Non-pigmented ciliary epithelial cell (primary cell): ENCODE data around the gene SEC16A.

Experiments used
- DNase-seq: peaks from one replicate; pipeline ENCODE4 v3.0.0-alpha.2; 2010; ENCODE audit warnings: low read depth

Gene SEC16A

DNA sequence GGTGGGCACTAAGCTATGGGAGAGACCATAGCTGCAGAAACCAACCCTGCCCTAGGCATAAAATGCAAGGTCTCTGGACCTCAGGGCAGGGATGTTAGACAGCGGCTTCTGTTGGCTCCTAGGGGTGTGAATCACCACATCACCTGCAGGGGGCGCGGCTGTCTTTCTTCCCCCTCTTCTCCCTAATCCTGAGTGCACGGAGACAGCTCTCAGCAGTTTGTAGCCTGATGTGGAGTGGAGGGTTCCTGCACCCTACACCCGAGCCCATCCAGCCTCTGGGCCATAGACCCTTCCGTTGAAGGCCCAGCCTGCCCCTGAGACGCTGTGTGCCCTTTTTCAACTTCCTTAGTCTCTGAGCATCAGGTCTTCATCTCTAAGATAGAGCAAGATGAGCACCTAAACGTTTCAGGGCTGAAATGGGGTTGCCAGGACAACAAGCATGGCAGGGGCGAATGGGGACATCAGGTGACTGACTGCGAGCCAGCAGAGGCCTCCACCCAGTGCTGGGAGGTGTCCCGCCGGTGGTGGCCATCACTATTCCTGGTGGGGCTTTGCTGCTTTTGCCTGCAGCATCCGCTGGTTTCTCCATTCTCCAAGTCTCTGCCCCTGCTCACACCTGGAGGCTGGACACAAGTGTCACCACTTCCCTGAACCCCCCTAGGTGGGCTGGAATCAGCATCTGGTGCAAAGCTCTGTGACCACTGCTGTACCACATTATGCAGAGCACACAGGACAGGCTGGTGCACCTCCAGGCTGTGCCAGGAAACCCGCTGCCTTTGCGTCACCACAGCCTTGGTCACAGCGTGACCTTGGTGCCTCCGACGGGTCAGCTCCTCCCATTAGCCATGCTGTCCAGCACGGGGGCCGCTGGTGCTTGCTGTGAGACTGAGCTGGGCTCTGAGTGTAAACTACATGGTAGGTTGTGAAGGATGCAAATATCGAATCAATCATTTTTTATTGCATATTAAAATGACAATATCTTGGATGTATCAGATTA lies 2.5 kb upstream of the SEC16A start:
- no peak for DNase-seq

DNA sequence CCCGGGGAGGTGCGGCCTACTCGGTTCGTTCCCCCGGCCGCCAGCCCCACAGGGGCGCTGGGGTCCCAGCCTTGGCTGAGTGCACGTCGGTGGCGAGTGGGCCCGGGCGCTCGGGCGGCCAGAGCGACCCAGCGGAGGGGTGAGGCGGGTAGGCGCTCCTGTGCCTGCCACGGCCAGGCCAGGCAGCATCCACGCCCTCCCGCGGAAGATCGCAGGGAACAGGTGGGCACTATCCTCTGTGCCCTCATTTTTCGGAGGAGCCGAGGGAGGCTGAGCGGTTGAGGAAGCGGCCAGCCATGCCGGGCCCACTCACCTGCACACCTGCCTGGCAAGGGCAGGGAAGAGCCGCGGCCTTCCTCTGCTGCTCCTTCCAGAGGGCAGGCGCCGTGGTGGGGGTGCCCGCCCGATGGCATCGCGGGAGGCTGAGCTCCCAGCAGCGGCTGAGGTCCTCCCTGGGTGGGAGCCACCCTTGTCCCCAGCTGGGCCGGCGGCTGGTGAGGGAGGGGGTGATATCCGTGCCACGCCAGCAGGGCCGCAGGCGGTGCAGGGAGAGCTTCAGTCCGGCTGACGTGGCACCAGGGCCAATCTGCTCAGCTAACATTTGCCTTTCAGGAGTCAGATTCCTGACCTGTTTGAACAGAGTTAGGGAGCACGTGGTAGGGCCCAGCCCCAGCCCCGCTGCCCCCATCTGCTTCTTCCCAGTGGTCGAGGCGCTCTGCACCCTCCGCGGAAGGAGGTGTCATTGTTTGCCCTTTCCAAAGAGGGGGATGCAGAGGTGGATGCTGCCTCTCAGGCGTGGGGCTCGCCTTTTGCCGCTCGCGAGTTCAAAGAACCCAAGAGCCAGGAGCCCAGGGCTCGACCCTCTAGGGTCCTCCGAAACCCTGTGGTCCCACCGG lies 1.6 kb upstream of the SEC16A start:
- no peak for DNase-seq

DNA sequence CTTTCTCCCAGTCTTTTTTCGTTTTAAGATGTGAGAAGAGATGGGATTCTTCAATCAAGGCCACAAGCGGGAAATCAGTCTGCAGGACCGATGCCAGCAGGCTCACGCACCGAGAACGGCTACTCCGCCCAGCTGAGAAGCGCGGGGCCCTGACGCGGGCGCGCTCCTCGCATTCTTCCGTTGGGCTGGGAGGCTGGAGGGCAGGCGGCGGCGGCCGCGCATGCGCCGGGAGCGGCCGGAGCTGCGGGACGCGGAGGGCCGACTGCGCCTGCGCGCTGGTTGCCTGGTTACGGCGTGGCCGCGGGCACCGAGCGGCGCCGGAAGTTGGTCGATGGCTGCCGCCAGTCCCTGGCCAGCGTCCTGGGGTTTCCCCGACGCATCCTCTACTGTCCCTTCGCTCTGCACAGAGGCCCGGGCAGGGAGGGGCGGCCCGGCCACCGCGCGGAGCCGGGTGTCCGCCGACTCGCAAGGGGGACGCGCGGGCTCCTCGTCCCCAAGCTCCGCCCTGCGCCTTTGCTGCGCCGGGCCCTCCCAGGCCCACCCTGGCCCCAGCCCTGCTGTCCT lies 831 bp upstream of the SEC16A start:
- DNase-seq: no peak

DNA sequence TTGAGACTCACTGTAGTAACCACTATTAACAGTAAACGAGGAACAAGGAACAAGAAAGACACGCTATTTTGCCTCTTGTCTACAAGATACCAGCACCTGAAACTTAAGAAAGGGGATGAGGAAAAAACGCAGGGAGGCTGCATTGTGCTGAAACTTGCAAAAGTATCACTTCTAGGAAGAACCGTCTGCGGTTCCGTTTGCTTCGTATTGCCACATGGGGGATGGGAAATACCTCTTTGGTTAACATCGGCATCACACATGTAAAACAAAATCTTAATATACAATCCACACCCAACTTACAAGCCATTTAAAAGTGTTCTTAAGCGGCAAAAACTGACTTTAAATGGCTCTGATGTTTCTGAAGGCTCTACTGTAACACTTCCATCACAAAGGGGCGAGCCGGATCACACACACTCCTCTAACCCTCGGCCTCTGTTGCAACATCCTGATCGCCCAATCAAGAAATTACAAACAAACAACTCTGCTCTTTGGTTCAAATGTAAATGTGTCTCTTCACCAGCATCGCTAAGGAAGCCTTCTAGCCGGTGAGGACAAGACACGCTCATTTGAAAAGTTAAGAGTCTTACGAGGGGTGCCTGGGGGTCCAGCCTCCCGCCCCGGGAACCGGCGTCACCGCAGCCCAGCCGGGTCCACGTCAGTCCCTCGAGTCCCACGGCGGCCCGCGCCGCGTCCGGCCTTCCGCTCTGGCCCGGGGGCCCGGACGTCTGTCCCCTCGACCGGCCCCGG lies 621 bp downstream of the SEC16A start:
- DNase-seq: no peak

DNA sequence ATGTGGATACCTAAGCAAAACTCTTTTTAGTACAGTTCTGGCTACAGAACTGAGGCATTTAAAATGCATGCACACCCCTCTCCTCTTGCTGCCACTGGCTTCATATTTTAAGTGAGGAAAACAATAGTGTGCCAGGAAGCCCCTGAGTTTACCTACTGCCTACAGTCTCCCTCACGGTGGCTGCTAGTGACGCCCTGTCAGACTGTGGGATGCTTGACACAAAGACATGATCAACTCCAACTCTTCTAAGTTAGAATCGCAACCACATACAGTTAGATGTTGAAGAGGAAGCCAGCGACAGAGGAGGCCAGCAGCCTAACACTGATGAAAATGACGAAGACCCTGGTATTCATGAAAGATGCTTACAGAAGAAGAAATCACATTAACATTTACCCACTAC lies 1.3 kb downstream of the SEC16A start:
- no peak for DNase-seq

DNA sequence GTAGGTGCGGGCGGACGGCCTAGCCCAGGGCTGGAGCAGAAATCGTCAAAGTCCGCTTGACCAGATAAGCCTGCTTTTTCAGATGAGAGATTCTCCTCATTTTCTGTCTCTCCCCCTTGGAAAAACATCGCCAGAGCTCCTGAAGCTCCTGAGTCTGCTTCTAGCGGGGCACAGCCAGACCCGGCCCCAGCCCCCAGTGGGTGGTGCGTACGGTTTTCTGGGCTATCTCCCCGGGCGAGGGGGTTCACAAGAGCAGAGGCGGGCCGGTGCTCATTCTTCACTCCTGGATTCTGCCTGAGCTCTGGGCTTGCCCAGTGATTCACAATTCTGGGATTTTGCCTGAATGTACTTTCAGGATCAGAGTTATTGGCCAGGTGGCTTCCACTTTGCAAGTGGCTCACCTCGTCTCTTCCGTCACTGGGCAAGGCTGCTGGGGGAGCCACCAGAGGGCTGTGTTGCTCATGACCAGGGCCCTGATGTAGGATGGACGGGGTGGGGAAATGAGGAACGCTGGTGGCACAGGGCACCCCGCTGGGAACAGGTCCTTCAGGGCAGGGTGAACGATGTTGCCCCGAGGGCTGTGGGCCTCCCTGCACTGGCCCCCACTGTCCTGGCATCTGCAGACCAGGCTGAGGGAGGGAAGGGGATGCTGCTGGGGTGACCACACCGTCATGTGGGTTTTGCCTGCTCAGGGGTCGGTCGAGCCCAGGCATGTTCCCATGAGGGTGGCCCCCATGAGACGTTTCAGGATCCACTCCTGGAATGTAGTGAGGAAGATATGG lies 6.3 kb downstream of the SEC16A start:
- no peak for DNase-seq

DNA sequence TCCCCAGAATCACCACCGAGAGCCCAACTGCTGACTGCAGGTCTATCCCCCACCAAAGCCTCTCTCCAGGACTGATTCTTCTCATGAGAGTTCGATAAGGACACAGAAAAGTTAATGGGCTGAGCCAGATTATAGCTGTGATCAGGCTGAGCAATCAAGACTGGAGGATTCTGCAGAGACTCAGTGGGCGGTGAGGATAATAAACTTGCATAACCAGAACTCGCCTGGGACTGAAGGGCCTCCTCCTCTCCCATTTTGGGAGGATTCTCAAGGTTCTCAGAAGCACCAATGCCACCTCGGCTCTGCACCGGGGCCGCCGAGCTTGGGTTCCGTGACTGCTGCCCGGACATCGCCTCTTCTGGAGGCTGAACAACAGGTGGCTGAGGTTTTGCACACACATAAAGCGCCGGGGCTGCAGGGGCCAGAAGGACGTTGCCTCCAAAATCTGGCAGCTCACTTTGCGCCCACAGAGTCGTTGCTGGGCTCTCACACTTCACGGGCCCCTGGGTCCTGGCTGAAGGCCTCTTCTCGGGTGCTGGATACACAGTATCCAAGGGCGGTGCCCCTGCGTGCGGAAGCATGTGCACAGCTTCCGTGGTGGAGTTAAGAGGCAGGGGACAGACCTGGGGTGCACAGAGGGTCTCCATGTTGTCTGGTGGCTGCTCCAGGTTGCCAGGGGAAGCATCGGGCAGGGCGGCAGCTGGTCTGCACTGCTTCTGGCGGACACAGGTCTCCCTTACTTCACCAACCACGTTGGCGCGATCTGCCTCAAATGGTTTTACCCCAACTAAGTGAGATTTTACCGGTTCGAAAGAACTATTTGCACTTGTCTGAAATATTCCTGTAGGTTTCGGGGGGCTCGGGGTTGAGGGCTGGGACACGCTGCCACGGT lies 7.6 kb downstream of the SEC16A start:
- no peak for DNase-seq

DNA sequence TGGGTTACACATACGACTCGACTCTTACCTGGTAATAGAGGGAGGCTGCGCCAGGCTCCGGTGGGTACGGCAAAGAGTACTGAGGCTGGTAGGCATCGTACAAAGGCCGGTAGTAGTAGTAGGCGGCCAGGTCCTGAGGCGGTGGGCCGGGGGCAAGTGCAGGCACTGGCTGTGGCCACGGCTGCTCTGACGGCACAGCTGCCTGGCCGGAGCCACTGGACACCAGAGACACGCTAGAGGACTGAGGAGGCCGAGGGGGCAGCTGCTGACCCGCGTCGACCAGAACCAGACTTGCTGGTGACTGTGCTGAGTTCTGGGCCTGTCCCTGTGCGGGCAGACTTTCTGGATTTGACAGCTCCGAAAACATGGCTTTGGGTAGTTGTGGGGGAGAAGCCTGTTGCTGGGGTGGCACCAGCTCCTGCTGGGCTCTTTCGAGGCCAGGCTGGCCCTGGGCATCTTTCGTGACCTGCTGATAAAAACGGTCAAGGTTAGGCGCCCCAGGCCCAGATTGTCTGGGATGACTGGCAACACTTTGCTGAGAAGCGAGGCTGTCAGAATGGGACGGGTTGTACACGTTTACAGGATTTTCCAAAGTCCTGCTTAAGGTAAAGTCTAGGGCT lies 8.7 kb downstream of the SEC16A start:
- no peak for DNase-seq

DNA sequence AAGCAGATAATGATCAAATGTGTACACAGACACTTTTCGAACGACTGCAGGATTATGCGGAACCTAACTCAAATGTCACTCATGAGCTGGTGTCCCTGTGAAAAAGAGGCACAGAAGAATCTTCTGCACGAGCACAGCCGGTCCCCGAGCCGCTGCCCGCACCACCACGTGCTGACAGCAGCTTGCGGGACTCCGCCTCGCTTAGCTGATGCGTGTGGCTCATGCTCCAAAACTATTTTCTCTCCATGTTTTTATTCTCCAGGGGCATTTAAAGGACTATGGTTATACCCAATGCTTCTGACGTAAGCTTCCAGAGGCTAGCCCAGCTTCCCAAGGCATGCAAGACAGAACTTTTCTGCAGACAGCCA lies 9.5 kb downstream of the SEC16A start:
- DNase-seq: no peak

DNA sequence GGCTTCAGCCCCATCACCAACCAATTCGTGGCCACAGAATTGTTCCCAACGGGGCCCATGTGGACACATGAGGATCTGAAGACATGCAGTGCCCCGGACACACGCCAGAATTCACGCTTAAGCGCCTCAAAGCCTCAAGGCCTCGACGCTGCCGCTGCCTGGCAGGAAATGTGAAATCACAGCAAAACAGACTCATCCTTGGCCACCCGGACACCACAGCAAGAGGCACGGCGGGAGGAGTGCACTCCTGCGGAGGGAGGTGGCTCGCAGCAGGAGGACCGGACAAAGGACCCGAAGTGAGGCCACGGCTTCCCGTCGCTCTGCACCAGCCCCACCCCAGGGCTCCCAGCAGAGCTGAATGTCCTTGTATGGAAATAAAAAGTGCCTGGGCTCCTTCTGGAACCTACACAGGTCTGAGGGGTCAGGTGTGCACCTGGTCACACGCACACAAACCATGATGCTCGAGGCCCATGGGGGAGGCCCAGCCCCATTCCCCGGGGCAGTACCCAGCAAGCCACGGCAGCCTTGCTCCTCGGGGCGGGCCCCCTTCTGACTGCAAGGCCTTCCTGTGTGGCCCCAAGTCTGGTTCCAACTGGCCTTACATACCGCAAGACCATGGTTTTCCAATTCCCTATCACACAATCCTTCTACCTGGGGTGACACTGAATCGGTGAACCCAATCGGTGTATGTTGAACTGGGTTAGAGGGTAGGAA lies 10.0 kb downstream of the SEC16A start:
- DNase-seq: no peak

DNA sequence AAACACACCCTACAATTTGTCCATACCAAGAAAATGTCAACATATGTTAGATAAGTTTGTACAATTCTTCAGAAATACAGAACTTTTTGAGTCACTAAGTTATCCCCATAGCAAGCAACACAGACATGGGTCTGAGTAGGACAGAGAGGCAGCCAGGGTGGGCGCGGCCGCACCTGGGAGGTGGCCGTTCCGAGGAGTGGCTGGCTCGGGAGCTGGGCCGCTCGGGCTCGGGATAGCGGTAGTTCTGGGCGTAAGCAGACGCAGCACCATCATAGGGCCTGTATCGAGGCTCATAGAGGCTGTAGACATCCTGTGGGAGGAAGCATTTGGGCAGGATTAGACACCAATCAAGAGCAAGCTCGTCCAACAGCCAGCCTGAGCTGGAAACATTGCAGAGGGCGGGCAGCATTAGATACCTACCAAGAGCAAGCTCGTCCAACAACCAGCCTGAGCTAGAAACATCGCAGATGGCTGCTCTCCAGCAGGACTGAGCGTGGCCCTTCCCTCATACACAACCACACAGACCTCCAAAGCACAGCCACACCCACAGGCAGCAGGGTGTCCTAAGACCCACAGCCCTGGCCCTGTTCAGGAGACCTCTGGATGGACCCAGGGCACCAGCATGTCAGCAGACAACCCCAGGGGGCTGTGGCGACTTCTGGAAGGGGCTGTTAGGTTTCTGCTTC lies 10.9 kb downstream of the SEC16A start:
- DNase-seq: no peak

DNA sequence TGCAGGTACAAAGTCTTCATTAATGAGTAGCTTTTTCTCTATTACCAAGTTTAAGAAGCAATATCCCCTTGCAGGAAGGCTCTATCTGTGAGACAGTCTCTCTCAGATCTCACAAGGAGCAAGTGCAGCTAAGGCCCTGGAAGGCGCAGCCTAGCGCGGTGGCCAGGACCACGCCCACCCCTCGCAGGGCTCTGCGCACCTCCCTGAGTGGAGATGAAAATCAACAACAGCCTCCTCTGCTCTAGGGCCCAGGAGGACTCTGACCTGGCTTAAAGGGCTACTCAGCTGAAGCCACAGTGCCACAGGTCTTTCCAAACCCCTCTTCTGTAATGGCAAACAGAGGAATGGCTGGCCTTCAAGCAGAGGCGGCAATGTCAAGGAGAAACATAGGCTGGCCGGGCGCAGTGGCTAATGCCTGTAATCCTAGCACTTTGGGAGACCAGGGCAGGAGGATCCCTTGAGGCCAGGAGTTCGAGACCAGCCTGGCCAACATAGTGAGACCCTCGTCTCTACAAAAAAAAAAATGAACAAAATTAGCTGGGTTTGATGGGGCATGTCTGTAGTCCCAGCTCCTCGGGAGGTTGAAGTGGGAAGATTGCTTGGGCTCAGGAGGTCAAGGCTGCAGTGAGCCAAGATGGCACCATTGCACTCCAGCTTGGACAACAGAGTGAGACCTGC lies 11.9 kb downstream of the SEC16A start:
- no peak for DNase-seq

DNA sequence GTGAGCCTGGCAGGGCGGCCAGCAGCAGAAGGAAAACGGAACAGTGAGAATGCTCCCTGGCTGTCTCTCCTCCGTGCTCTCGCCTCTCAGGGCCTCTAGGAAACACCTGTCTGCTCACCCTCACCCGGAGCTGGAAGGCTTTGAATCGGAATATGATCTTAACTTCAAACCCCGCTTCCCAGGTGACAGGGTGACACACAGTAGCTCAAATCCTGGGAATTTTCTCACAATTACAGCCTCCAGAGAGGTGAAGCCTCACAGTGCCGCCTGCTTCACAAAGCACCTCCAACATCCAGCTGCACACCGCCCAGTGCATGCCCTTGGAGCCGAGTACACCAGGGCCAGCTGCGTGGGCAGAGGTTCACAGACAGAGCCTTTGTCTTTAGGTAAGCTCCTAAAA lies 12.5 kb downstream of the SEC16A start:
- no peak for DNase-seq

DNA sequence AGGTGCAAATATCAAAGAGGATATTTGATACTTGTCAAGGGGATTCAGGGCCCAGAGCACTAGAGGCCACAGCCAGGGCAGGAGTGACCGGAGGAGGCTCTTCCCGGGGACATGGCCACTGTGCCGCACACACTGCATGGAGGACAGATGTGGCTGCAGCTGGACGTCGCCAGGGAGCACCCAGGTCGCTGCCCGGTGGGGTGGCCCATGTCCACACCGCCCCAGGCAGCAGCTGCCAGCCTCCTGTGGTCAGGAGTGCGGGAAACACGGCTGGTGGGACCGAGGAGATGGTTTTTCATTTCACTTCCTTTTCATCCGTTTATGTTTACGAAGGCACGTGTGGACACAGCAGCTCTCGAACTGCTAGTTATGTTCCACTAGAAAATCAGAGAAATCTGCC lies 15.1 kb downstream of the SEC16A start:
- no peak for DNase-seq

DNA sequence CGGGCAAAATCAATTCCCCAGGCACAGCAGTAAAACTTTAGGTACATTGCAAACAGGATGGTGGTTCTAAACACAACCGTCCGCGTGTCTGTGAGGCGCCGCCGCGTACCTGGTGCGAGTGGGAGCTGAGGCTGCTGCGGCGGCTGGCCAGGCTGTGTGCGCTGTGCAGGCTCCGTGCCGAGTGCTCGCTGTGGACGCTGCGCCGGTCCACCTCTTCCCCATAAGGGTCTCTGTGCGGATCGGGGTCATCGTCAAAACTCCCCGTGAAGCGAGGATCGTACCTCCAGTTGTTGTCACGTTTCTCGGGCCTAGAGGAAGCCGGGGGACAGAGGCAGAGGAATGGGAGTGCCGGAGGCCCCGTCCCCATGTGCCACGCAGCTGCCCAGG lies 16.7 kb downstream of the SEC16A start:
- no peak for DNase-seq

DNA sequence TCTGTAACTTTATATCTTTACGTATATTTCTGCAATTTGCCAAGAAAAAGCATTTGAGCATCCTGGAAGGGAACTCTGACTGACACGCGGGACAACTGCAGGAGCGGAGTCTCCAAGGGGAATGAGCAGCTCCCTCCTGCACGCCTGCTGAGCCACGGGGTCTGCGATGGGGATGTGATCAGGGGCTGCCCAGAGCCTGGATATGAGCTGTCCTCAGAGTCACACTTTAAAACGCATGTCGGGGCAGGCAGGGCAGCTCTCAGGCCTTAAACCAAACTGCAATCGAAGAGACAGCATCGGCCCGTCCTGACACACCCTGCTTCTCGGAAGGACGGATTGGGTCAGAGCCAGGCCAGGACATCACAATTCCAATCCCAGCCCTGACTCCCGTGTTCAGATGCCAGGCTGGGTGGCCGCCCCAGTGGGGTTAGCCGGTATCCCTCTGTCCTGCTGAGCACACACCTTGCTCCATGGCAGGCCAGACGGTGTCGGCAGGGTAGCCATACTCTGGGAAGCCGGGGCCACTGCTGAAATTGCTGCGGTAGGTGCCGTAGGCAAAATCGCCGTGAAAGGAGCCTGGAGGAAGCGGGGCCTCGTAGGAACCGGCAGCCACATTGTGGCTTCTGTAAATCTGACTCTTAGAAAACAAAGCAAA lies 17.2 kb downstream of the SEC16A start:
- DNase-seq: no peak

DNA sequence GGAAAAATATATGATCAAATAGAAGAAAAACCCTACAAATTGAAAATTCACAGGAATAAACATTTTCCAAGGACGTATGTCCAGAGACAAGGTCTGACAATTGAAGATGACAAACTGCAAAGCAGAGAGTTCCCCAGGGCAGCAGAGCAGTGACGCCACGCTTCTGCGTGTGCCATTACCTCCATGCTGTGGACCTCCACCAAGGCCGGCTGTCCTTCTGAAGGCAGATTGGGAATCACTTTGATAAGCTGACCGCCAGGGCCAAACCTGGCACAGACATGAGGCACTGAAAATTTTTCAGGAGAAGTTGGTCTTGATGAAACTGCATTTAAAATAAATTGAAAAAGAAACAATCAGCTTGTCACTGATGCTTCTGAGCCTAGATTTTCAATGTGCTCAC lies 18.6 kb downstream of the SEC16A start:
- DNase-seq: no peak
